ENCODE results near the gene CRACR2A. TPM values are rescaled to one million over a fixed set of nuclear protein-coding genes. Genes with fewer than 3 reads are reported as not detected.

The CRACR2A gene
- total and polyA plus RNA-seq, 2 of the 13 experiments (the other 11 are each of a cell fraction or from before 2014, with no cell fraction given): 0.09 to 0.20 TPM

DNA sequence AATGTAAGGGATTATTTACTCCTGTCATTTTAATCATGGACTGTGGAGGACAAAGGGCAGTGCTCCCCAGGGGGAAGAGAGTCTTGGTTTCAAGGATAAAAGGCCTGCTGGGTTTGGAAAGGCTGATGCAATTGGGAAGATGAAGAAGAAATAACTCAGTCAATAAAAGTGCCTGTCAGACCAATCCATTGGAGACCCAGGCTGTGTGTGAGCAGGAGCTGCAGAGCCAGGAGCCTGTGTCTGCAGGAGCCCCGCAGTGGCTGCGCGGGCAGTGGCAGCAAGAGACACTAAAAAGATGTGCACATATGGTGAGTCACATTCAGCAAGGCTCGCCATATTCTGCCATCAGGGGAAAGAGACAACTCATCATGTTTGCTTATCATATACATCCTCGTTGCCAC lies 90.4 kb downstream of the CRACR2A start (continued):
- no peak for TF ChIP-seq ZNF513 (CRISPR knock-in tag; conservative IDR thresholded peaks at IDR 0.05)
- no peak for TF ChIP-seq NFIC (IDR thresholded peaks at IDR 0.05; ENCODE audit: low read length)
- no peak for TF ChIP-seq IRF2 (CRISPR knock-in tag; IDR thresholded peaks at IDR 0.05)

- Histone ChIP-seq H3K27ac (ENCODE audit: extremely low read length, insufficient read depth, low read length) (no peak overlapping the region), H3K4me3 (replicated peaks in 1 of 3; ENCODE audit: insufficient read depth in 1 of 3, low read depth in 2 of 3, low read length in 3 of 3) (no peak overlapping the region), H3K9ac (ENCODE audit: insufficient read depth, low read depth, low read length) (no peak overlapping the region), H2AFZ (ENCODE audit: low read length) (no peak overlapping the region), H3K4me2 (ENCODE audit: low read depth, low read length) (no peak overlapping the region), H3K79me2 (ENCODE audit: insufficient read depth, low read length) (no peaks in the 10 kb centered on the region), H3K9me3 (ENCODE audit: low read length) (no peaks in the 10 kb centered on the region), H3K4me1 (ENCODE audit: insufficient read depth, low read length) (no peaks in the 10 kb centered on the region), H3K36me3 (replicated peaks in 1 of 2; ENCODE audit: control insufficient read depth in 1 of 2, insufficient read depth in 2 of 2, low read length in 2 of 2) (no peaks in the 10 kb centered on the region), H4K20me1 (ENCODE audit: insufficient read depth, low read length) (no peaks in the 10 kb centered on the region), H3K27me3 (ENCODE audit: control insufficient read depth in 1 of 2, insufficient read depth in 2 of 2, low read length in 2 of 2) (no peaks in the 10 kb centered on the region)
- no peak for ATAC-seq
- CTCF ChIA-PET (ENCODE audit: low intra/inter-chr PET ratio, low total read pairs): no interaction called here
- POLR2A ChIA-PET: no interaction called here
- peak; percentile 5 for DNase-seq (ENCODE audit: low spot score)
- in situ Hi-C loops (cut with HindIII; ENCODE audit: extremely low pct_ligation_motif_present, low pct_unique_long_range_greater_than_20kb): no loop called here
- intact Hi-C loops (cut with micrococcal nuclease; ENCODE audit: unreplicated experiment): loop anchor here (2.0 kb wide), 2 partner anchors 28 to 116 kb away; no protein-coding TSS in a partner anchor
- BruUV-seq (replicated peaks): no TSS peak
- 17% methylated on average over 1 of the region's 1 CpG for WGBS (ENCODE audit: low lambda C conversion rate)
- FAIRE-seq: no peak
- TF ChIP-seq, protein P1, sequence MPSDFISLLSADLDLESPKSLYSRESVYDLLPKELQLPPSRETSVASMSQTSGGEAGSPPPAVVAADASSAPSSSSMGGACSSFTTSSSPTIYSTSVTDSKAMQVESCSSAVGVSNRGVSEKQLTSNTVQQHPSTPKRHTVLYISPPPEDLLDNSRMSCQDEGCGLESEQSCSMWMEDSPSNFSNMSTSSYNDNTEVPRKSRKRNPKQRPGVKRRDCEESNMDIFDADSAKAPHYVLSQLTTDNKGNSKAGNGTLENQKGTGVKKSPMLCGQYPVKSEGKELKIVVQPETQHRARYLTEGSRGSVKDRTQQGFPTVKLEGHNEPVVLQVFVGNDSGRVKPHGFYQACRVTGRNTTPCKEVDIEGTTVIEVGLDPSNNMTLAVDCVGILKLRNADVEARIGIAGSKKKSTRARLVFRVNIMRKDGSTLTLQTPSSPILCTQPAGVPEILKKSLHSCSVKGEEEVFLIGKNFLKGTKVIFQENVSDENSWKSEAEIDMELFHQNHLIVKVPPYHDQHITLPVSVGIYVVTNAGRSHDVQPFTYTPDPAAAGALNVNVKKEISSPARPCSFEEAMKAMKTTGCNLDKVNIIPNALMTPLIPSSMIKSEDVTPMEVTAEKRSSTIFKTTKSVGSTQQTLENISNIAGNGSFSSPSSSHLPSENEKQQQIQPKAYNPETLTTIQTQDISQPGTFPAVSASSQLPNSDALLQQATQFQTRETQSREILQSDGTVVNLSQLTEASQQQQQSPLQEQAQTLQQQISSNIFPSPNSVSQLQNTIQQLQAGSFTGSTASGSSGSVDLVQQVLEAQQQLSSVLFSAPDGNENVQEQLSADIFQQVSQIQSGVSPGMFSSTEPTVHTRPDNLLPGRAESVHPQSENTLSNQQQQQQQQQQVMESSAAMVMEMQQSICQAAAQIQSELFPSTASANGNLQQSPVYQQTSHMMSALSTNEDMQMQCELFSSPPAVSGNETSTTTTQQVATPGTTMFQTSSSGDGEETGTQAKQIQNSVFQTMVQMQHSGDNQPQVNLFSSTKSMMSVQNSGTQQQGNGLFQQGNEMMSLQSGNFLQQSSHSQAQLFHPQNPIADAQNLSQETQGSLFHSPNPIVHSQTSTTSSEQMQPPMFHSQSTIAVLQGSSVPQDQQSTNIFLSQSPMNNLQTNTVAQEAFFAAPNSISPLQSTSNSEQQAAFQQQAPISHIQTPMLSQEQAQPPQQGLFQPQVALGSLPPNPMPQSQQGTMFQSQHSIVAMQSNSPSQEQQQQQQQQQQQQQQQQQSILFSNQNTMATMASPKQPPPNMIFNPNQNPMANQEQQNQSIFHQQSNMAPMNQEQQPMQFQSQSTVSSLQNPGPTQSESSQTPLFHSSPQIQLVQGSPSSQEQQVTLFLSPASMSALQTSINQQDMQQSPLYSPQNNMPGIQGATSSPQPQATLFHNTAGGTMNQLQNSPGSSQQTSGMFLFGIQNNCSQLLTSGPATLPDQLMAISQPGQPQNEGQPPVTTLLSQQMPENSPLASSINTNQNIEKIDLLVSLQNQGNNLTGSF (CRISPR knock-in tag; IDR thresholded peaks at IDR 0.05): no peak
- TF ChIP-seq ZNF552 (CRISPR knock-in tag; IDR thresholded peaks at IDR 0.05; ENCODE audit: borderline replicate concordance) (no peak), REST (IDR thresholded peaks at IDR 0.05; ENCODE audit: borderline replicate concordance in 1 of 2, low read depth in 1 of 2, low read length in 2 of 2) (no peak), FOXM1 (CRISPR knock-in tag; IDR thresholded peaks at IDR 0.05) (no peak), TAF15 (IDR thresholded peaks at IDR 0.05; ENCODE audit: low read depth, low read length, poor library complexity, severe bottlenecking) (no peak)
- TF ChIP-seq, protein P2, sequence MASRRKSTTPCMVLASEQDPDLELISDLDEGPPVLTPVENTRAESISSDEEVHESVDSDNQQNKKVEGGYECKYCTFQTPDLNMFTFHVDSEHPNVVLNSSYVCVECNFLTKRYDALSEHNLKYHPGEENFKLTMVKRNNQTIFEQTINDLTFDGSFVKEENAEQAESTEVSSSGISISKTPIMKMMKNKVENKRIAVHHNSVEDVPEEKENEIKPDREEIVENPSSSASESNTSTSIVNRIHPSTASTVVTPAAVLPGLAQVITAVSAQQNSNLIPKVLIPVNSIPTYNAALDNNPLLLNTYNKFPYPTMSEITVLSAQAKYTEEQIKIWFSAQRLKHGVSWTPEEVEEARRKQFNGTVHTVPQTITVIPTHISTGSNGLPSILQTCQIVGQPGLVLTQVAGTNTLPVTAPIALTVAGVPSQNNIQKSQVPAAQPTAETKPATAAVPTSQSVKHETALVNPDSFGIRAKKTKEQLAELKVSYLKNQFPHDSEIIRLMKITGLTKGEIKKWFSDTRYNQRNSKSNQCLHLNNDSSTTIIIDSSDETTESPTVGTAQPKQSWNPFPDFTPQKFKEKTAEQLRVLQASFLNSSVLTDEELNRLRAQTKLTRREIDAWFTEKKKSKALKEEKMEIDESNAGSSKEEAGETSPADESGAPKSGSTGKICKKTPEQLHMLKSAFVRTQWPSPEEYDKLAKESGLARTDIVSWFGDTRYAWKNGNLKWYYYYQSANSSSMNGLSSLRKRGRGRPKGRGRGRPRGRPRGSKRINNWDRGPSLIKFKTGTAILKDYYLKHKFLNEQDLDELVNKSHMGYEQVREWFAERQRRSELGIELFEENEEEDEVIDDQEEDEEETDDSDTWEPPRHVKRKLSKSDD (CRISPR knock-in tag; IDR thresholded peaks at IDR 0.05; ENCODE audit: low read depth): no peak
These were observed 91.9 kb downstream of the CRACR2A start for GRCh38 chr12:3661028-3661427.

All from HepG2 (cell line).